ENCODE measurements around the gene IGSF8.

DNA sequence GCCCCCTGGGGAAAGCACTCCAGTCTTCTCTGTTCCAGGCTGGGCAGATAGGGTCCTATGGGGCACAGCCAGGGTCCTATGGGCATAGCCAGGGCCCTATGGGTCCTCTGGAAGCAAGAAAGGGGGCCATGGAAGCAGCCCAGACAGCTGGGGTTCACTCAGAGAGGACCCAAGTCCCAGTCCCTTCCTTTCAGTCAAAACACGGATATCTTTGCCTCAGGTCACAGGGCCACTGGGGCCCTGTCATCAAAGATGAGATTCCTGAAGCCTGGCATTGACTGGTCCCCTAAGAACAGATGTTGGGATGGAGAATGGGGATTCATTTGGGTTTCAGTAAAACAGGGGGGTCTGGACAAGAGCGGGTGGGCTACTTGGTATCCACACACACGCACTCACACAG lies 8.5 kb downstream of the IGSF8 start:
- TF ChIP-seq, protein P1, sequence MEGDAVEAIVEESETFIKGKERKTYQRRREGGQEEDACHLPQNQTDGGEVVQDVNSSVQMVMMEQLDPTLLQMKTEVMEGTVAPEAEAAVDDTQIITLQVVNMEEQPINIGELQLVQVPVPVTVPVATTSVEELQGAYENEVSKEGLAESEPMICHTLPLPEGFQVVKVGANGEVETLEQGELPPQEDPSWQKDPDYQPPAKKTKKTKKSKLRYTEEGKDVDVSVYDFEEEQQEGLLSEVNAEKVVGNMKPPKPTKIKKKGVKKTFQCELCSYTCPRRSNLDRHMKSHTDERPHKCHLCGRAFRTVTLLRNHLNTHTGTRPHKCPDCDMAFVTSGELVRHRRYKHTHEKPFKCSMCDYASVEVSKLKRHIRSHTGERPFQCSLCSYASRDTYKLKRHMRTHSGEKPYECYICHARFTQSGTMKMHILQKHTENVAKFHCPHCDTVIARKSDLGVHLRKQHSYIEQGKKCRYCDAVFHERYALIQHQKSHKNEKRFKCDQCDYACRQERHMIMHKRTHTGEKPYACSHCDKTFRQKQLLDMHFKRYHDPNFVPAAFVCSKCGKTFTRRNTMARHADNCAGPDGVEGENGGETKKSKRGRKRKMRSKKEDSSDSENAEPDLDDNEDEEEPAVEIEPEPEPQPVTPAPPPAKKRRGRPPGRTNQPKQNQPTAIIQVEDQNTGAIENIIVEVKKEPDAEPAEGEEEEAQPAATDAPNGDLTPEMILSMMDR (IDR thresholded peaks at IDR 0.05 in 8 of 11, conservative IDR thresholded peaks at IDR 0.05 in 3 of 11): no peak
- TF ChIP-seq POLR2AphosphoS5 (IDR thresholded peaks at IDR 0.05) (no peak), POLR2A (IDR thresholded peaks at IDR 0.05) (no peak)

Measured in spleen (tissue), 7 donors.